ENCODE data around the gene CEP120.
"Not testable (repeated sequence)": the region's sequence is repeated elsewhere in the genome, so short reads cannot be mapped to it uniquely, and the experiment has no call there.

CEP120 gene

GRCh38 chr5:123340928-123341327, 82.3 kb downstream of the CEP120 start:
- DNase-seq (ENCODE audit: low spot score) (no peak), ATAC-seq (ENCODE audit: low read depth) (no peak)
- no peak for TF ChIP-seq CTCF (IDR thresholded peaks at IDR 0.05; ENCODE audit: poor library complexity, severe bottlenecking)
- Histone ChIP-seq H3K36me3 (ENCODE audit: low read depth) (peaks cover 7% of the 10 kb centered on the region), H3K27ac (ENCODE audit: poor library complexity, severe bottlenecking) (no peak overlapping the region), H3K9me3 (ENCODE audit: severe bottlenecking) (no peaks in the 10 kb centered on the region), H3K27me3 (ENCODE audit: insufficient read depth, poor library complexity, severe bottlenecking) (peaks cover 7% of the 10 kb centered on the region), H3K4me3 (ENCODE audit: severe bottlenecking) (no peak overlapping the region), H3K4me1 (ENCODE audit: insufficient read depth, poor library complexity, severe bottlenecking) (no peaks in the 10 kb centered on the region)

- H3K4me3 ChIP-seq (ENCODE audit: severe bottlenecking); H3K4me1 ChIP-seq (ENCODE audit: insufficient read depth, poor library complexity, severe bottlenecking); H3K36me3 ChIP-seq (ENCODE audit: low read depth); ATAC-seq (ENCODE audit: low read depth); DNase-seq (ENCODE audit: low spot score); H3K27me3 ChIP-seq (ENCODE audit: insufficient read depth, poor library complexity, severe bottlenecking); H3K27ac ChIP-seq (ENCODE audit: poor library complexity, severe bottlenecking); H3K9me3 ChIP-seq (ENCODE audit: severe bottlenecking): not testable (repeated sequence)
Observed at GRCh38 chr5:123308377-123308776, 114.8 kb downstream of the CEP120 start.

- no peak for TF ChIP-seq CTCF (IDR thresholded peaks at IDR 0.05; ENCODE audit: poor library complexity, severe bottlenecking)
- Histone ChIP-seq H3K9me3 (ENCODE audit: severe bottlenecking) (no peaks in the 10 kb centered on the region), H3K36me3 (ENCODE audit: low read depth) (no peaks in the 10 kb centered on the region), H3K4me1 (ENCODE audit: insufficient read depth, poor library complexity, severe bottlenecking) (no peaks in the 10 kb centered on the region), H3K27me3 (ENCODE audit: insufficient read depth, poor library complexity, severe bottlenecking) (peaks cover 8% of the 10 kb centered on the region), H3K27ac (ENCODE audit: poor library complexity, severe bottlenecking) (no peak overlapping the region), H3K4me3 (ENCODE audit: severe bottlenecking) (no peak overlapping the region)
- DNase-seq (ENCODE audit: low spot score) (no peak), ATAC-seq (ENCODE audit: low read depth) (no peak)
Observed at GRCh38 chr5:123305751-123306150, 117.5 kb downstream of the CEP120 start.

GRCh38 chr5:123304777-123305316, 118.4 kb downstream of the CEP120 start:
- no peak for ATAC-seq (ENCODE audit: low read depth)

GRCh38 chr5:123303802-123304201, 119.4 kb downstream of the CEP120 start:
- 0 out of 3 replicates have a peak, but pooled peaks have one; percentile 31 for ATAC-seq (ENCODE audit: low read depth)
- no peak overlapping the region for H3K27ac ChIP-seq (ENCODE audit: poor library complexity, severe bottlenecking)
- H3K4me3 ChIP-seq (ENCODE audit: severe bottlenecking), result no peak overlapping the region
- DNase-seq (ENCODE audit: low spot score), result no peak
- H3K36me3 ChIP-seq (ENCODE audit: low read depth), result no peaks in the 10 kb centered on the region
- H3K9me3 ChIP-seq (ENCODE audit: severe bottlenecking), result no peaks in the 10 kb centered on the region
- no peaks in the 10 kb centered on the region for H3K4me1 ChIP-seq (ENCODE audit: insufficient read depth, poor library complexity, severe bottlenecking)
- no peak for TF ChIP-seq CTCF (IDR thresholded peaks at IDR 0.05; ENCODE audit: poor library complexity, severe bottlenecking)
- H3K27me3 ChIP-seq (ENCODE audit: insufficient read depth, poor library complexity, severe bottlenecking), result peaks cover 8% of the 10 kb centered on the region

More at GRCh38 chr5:123304777-123305316, 118.4 kb downstream of the CEP120 start:
- no peaks in the 10 kb centered on the region for H3K36me3 ChIP-seq (ENCODE audit: low read depth)
- H3K27me3 ChIP-seq (ENCODE audit: insufficient read depth, poor library complexity, severe bottlenecking), result peaks cover 8% of the 10 kb centered on the region
- H3K4me3 ChIP-seq (ENCODE audit: severe bottlenecking), result no peak overlapping the region
- no peak for TF ChIP-seq CTCF (IDR thresholded peaks at IDR 0.05; ENCODE audit: poor library complexity, severe bottlenecking)
- H3K4me1 ChIP-seq (ENCODE audit: insufficient read depth, poor library complexity, severe bottlenecking), result no peaks in the 10 kb centered on the region
- no peak for DNase-seq (ENCODE audit: low spot score)
- no peaks in the 10 kb centered on the region for H3K9me3 ChIP-seq (ENCODE audit: severe bottlenecking)
- no peak overlapping the region for H3K27ac ChIP-seq (ENCODE audit: poor library complexity, severe bottlenecking)
